GM18526 (cell line): Measurements from ENCODE around the gene WDR46.

Experiments used
- POLR2A ChIP-seq: IDR thresholded peaks from 3 replicates; pipeline ENCODE4 v1.6.1; 2011; ENCODE audit not compliant: insufficient read length; ENCODE audit errors: extremely low read depth

The WDR46 gene

DNA sequence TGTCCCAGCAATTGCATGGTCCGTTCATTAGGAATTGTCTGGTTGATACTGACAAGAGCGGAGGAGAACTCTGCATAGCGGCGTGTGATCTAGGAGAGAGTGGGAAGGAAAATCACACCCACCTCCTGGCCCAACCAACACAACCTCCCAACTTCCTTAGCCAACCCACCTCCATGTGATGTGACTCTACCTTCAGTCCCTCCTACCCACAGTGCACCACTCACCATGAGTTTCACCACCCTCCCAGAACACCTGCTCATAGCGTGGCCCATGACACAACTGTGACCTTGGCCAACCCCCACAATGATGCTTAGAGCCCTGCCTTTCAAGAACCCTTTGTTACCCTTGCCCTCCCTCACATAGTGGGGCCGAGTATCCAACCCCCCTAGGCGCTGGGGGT is 25.0 kb downstream of the WDR46 start:
- TF ChIP-seq POLR2A: no peak

DNA sequence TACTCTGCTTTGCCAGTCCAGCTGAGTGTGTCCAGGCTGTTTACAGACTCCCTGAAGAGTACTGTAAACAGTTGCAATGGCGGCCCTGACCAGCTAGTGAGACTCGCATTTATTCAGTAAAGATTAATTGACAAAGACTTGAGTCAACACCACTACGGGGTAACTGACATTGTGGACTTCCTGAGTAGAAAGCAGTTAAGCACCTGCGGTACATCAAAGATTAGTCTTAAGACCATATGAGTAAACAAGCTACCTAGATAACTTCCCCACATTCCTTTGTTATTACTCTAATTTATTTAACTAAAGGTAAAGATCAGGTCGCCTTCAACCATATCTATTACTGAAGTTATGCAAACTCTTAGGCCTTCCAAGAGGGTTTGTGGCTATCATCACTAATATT is 30.0 kb downstream of the WDR46 start:
- no peak for TF ChIP-seq POLR2A

DNA sequence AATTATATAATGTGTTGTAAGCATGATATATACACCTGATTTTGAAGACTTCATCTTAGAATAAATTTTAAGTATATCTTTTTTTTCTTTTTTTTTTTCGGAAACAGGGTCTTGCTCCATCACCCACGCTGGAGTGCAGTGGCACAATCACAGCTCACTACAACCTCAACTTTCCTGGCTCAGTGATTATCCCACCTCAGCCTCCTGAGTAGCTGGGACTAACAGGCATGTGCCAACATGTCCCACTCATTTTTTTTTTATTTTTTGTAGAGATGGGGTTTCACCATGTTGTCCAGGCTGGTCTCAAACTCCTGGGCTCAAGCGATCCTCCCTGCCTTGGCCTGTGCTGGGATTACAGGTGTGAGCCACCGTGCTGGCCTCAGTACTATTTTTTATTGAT is 34.4 kb downstream of the WDR46 start:
- TF ChIP-seq POLR2A: no peak

DNA sequence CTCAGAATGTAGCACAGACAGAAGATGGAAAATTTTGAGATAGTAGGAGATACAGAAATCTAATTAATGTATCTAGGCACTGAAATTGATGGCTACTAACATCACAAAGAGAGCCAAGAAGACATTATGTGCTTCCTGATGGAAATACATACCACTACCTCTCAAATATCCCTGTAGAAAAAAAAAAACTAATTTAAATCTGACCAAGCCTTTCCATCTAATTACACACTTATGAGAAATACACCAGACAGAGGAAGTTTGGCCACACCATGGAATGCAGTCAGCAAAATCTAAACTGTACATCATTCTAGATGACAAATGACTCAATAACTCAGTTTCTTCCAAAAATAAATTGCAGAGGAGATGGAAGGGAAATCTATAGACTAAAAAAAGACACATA is 36.3 kb downstream of the WDR46 start:
- TF ChIP-seq POLR2A: no peak

DNA sequence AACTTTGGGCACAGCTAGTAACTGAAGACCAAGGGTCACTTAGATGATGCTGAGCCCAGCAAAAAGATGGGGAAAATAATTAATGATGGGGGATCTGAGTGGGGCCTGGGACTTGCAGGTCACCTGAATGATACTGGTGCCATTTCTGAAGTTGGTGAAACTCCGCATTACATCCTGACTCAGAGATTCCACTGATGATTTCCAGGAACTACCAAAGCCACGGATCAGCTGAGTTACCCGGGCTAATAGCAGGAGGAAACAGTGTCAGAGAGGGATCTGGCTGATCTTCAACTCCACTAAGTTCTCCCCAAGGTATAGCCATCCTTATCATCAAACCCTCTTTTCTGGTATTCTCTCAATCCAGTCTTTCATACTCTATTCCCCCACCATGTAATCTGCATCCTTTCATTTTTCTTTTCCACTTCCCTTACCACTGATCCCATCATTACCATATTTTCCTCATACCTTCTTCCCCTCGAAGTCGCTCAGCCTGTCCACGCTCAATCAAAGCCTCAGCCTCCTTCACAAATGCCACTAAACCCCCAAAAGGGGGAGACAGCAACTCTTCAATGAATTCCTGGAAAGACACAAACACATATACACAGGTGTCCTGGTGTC is 37.5 kb downstream of the WDR46 start:
- TF ChIP-seq POLR2A: no peak

DNA sequence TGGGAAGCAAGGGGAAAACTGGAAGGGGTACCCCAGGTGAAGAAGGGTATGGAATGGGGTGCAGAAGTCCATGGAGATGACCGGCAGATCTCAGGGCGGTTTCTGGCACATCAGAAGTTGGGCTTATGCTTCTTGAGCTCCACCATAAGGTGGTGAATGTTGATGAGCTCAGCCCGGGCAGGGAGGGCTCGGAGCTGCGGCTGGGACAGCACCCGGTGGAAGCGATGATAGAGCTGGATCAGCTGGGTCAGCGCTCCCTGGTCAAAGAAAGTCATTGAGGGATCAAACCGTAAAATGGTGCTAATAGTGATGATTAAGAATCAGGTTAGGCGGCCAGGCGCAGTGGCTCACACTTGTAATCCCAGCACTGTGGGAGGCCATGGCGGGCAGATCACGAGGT is 38.3 kb downstream of the WDR46 start:
- TF ChIP-seq POLR2A: no peak

DNA sequence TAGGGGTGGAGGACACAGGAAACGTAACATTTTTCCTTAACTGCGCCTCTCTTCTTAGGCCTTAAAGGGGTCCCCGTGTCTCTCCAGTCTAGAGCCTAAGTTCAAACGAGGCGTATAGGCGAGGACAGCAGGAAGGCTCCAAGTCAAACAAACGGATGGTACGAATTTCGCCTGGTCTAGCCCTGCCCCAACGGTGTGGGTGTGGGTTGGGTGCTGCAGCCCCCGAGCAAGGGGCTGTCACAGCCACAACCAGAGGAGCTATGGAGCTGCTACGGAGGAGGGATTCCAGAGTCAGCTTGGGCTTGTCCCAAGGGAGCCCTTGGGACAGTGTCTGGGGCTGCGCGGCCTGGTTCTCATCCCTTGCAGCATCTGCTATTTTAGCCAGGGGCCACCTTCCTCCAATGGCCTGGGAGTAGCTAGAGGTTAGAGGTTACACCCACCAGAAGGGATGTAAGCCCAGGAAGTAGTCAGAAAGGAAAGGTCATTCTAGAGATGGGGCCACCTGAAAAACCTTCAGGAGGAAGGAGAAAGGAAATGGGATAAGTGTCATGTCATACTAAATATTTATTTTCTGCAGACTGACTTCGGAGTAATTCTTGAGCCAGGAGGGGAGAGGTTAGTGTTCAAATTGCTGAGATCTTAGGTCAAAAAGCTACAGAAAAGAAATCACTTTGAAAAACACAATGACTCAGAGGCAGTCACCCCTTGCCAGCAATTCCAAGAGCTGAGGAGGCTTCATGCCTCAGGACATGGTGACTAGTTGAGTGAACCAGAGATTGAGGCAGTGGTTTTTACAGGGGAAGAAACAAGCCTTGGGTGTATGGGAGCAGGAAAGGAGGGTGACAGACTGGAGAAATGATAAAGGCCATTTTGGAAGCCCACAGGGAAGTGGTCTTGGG is 39.1 kb downstream of the WDR46 start:
- TF ChIP-seq POLR2A: no peak

DNA sequence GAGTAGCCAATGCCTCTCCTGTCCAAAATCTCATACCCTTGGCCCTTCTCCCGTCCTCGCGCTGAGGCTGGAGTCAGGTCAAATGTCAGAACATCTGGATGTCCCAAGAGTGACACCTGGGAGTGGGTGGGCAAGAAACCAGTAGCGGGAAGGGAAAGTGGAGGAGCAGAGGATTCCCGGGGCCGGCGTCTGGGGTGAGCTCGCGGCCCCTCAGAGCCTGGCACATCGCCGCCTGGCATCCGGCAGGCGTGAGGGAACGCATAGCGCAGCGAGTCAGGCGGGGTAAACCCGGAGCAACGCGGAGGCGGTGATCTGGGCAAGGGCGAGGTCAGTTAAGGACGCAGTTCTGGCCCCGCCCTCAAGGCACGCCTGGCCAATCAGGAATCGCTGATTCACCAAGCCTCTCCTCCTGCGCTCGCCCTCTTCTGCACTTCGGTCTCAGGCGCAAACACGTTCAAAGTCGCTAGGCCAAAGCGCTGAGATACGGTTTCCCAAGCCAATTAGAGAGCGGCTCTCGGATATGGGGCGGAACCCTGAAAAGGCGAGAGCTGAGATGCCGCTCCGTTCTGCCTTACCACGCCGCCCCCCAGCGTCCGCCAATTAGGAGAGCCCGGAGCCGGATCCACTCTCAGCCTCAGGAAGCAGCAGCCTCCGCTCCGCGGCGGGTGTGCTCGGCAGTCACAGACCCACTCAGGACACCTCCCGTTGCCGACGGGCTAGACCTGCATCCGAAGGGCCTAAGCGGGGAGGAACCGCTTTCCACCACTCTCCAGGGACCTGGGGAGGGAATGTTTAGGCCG is 39.9 kb downstream of the WDR46 start:
- TF ChIP-seq POLR2A: peak; percentile 87

DNA sequence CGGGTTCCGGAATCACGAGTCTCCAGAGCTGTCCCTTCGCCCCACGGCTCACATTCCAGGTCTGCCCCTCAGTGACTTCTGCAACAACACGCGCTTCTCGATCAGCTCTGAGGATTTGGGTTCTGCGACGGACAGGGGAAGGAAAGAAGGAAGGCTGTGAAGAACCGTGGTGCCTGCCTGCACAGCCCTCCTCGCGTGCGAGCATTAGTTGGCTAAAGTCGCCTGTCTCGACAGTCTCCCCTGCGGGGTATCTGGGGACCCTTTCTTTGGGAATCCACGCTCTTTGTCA is 40.5 kb downstream of the WDR46 start:
- no peak for TF ChIP-seq POLR2A

DNA sequence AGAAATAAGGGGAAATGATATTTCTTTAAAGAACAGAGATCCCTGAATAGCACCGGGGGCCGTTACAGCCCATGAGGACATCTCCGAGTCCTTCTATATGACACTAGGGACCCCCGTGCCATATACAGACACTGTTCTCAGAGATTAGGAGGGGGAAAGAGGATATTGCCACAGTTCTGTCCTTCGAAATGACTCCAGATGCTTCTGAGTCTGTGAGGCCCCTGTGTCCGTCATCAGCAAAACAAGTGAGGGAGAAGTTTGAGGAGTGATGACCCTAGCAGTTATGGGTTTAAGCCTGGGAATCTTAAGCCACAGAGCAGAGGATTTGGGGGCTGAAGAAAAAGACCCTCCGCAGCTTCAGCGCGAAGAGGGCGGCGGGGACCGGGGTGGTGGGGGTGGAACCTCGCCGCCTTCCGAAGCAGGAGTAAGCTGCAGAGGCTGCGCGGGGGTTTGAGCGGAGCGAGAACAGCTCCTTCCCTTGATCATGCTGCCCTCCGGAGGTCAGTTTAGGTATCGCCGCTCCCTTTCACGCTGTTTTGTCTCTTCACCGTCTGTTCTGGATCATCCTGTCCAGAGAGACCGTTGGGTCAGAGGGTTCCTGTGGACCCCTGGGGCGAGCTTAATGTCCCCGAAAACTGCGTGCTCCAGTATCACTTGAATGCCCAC is 40.9 kb downstream of the WDR46 start:
- TF ChIP-seq POLR2A: no peak

DNA sequence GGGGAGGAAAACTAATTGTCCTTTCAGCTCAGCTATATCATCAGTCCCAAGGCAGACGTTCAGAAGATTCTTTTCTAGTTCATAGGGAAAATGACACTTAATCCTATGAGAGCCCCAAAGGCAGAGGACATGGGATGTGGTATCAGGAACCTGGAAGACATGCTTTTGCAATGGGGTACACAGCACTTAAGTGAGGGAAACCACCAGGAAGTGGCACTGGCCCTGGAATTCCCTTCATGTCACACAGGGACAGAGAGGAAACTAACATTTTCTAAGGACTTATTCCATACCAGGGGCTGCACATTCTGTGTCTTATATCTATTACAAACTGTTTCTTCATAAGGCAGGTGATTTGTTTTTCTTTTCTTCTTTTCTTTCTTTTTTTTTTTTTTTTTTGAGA is 45.6 kb downstream of the WDR46 start:
- TF ChIP-seq POLR2A: no peak

DNA sequence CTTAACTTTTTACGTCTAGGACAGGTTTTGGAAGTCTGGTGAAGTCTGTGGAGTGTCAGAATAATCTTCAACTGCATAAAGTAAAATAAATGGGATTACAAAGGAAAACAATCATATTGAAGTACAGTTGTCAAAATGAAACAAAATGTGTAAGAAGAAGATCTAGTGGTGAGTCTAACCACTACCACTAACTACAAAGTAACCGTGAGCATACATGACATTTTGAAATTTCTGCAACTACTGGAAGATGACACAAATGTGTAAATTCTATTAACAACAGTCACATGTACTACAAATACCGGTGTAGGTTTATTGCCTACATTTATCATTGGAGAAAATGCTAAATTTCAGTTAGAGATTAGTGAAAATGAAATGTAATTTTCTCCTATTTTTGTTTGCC is 47.1 kb downstream of the WDR46 start:
- TF ChIP-seq POLR2A: no peak

DNA sequence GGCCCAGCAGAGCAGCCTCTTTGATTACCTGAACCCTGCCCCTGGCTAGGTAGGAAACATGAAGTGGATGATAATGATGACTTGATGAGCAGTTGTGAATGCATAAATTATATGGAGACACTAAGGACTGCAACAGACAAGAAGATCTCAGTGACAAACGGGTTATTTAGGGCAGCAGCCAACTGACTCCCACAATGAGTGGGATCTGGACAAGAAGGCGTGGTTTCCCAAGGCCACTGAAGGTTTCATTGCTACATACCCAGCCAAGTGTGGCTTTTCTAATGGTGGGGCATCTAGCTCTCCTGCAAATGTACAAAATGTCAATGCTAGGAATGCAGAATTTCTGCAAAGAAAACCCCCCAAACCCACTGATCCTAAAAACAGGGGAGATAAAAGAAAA is 51.3 kb downstream of the WDR46 start:
- TF ChIP-seq POLR2A: no peak

DNA sequence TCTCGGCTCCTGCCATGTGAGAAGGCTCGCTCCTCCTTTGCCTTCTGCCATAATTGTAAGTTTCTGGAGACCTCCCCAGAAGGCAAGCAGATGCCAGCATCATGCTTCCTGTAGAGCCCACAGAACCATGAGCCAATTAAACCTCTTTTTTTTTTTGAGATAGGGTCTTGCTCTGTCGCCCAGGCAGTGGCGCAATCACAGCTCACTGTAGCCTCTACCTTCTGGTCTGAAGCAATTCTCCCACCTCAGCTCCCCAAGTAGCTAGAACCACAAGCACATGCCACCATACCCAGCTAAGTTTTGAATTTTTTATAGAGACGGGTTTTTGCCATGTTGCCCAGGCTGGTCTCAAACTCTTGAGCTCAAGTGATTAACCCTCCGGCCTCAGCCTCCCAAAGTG is 52.2 kb downstream of the WDR46 start:
- TF ChIP-seq POLR2A: no peak

DNA sequence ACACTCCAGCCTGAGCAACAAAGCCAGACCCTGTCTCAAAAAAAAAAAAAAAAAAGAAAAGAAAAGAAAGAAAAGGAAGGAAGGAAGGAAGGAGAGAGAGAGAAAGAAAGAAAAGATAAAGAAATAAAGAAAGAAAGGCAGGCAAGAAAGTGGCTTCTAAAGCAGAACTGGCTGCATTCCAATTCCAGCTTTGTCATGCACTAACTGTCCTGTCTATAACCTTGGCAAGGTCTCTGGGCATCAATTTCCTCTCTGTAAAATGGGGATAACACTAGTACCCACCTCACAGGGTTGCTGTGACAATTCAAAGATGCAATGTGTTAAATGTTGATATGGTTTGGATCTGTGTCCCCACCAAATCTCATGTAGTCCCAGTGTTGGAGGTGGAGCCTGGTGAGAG is 52.7 kb downstream of the WDR46 start:
- no peak for TF ChIP-seq POLR2A

DNA sequence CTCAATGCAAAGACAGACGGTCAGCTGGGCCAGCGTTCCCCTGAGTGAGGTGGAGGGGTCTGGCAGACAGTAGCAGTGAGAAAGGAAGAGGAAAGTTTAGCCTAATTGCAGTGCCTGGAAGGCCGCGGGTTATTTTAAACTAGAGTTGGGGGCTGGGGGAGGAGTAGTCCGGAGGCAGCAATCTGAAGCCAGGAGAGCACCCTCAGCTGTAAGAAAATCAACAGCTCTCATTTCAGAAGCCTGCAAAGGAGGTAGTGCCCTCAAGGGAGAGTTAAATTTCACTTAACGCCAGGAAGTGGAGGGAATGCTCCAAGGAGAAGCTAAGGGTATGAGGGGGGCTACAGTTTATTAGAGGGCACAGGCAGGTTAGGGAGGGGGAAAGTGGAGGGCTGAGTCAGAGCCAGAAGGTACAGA is 53.8 kb downstream of the WDR46 start:
- TF ChIP-seq POLR2A: no peak
